H1 (cell line): ENCODE measurements around the gene UBTD1. TPM values are rescaled to one million over a fixed set of nuclear protein-coding genes. Genes with fewer than 3 reads are reported as not detected.

Experiments
- CTCF ChIA-PET: fragments of 300-600 bp; sonication (Branson Sonifier 250); formaldehyde crosslinking; loops from one replicate; lab custom pipeline; 2021; ENCODE audit not compliant: partially characterized antibody; lab: Charles Lee
- POLR2A ChIA-PET: fragments of 300-600 bp; sonication (Branson Sonifier 250); formaldehyde crosslinking; loops from one replicate; lab custom pipeline; 2021; ENCODE audit warnings: inconsistent platforms; ENCODE audit not compliant: partially characterized antibody; lab: Charles Lee
- DNase-seq, 2 experiments: peaks; one replicate each; pipeline versions ENCODE4 v3.0.0 to v3.0.0-alpha.2; 2010 to 2022; ENCODE audit warnings: low spot score in 2 of 2, low read depth in 1 of 2, mixed read lengths in 1 of 2
- FAIRE-seq: peaks from 2 replicates; lab custom pipeline; 2011; peaks lifted over from hg19 to GRCh38; lab: Jason Lieb, UNC
- H2AFZ ChIP-seq: 2 replicates; pipeline ENCODE4 v1.8.1; 2012; ENCODE audit warnings: low read length, inconsistent platforms
- H2AK5ac ChIP-seq: 2 replicates; pipeline ENCODE4 v1.6.1; 2013; ENCODE audit warnings: low read depth, low read length
- H2BK120ac ChIP-seq: replicated peaks from 2 replicates; pipeline ENCODE3; 2013; ENCODE audit warnings: low read depth, low read length, inconsistent platforms
- H2BK12ac ChIP-seq: 2 replicates; pipeline ENCODE4 v1.6.1; 2013; ENCODE audit warnings: low read depth, low read length
- H2BK15ac ChIP-seq: 2 replicates; pipeline ENCODE4 v1.6.1; 2013; ENCODE audit warnings: low read length
- H2BK20ac ChIP-seq: 2 replicates; pipeline ENCODE4 v1.6.1; 2013; ENCODE audit warnings: low read length
- H2BK5ac ChIP-seq: 2 replicates; pipeline ENCODE4 v1.6.1; 2013; ENCODE audit warnings: low read depth, low read length
- H3K14ac ChIP-seq: 2 replicates; pipeline ENCODE4 v1.6.1; 2013; ENCODE audit warnings: inconsistent platforms; ENCODE audit not compliant: insufficient read length
- H3K18ac ChIP-seq: 2 replicates; pipeline ENCODE4 v1.6.1; 2013; ENCODE audit warnings: low read length; ENCODE audit errors: extremely low read depth
- H3K23ac ChIP-seq: 2 replicates; pipeline ENCODE4 v1.6.1; 2013; ENCODE audit warnings: inconsistent platforms; ENCODE audit not compliant: insufficient read length
- H3K23me2 ChIP-seq: 2 replicates; pipeline ENCODE4 v1.6.1; 2013; ENCODE audit warnings: low read depth, low read length
- H3K27ac ChIP-seq: 2 replicates; pipeline ENCODE4 v1.6.1; 2011; ENCODE audit warnings: low read depth, low read length, inconsistent platforms
- H3K27me3 ChIP-seq, 4 experiments: replicated peaks in 1 of 4; 1 replicate in 1 of 4; 2 replicates in 3 of 4; pipeline versions ENCODE4 v1.6.1 to v1.8.1; 2011 to 2013; ENCODE audit warnings: low read length in 3 of 4, mild to moderate bottlenecking in 3 of 4, inconsistent platforms in 2 of 4, mixed read lengths in 2 of 4, moderate library complexity in 1 of 4; ENCODE audit not compliant: control insufficient read depth in 3 of 4, insufficient read depth in 3 of 4; ENCODE audit errors: extremely low read depth in 1 of 4
- H3K36me3 ChIP-seq, 4 experiments: 2 replicates each; pipeline versions ENCODE4 v1.6.1 to v1.8.1; 2011 to 2013; ENCODE audit warnings: mild to moderate bottlenecking in 4 of 4, low read length in 3 of 4, moderate library complexity in 2 of 4, control low read depth in 1 of 4, inconsistent platforms in 1 of 4; ENCODE audit not compliant: insufficient read depth in 4 of 4, control insufficient read depth in 2 of 4
- H3K4ac ChIP-seq: replicated peaks from 2 replicates; pipeline ENCODE3; 2013; ENCODE audit warnings: low read length, low read depth, mixed read lengths, inconsistent platforms; ENCODE audit not compliant: insufficient read length
- H3K4me1 ChIP-seq, 4 experiments: replicated peaks in 1 of 4; 1 replicate in 1 of 4; 2 replicates in 3 of 4; pipeline versions ENCODE4 v1.6.1 to v1.8.1; 2011 to 2013; ENCODE audit warnings: low read length in 3 of 4, inconsistent platforms in 2 of 4, mixed read lengths in 1 of 4; ENCODE audit not compliant: insufficient read depth in 4 of 4, control insufficient read depth in 3 of 4
- H3K4me2 ChIP-seq, 2 experiments: 2 replicates each; pipeline versions ENCODE4 v1.6.1 to v1.8.1; 2011 to 2013; ENCODE audit warnings: low read depth in 2 of 2, low read length in 2 of 2, control low read depth in 1 of 2, inconsistent platforms in 1 of 2, mild to moderate bottlenecking in 1 of 2; ENCODE audit not compliant: insufficient read depth in 1 of 2
- H3K4me3 ChIP-seq, 4 experiments: fragments of 200-600, 300-600 bp in 1 of 4; sonication (generic), shearing (Covaris generic), sonication (Bioruptor Twin) in 1 of 4; 2 replicates each; pipeline versions ENCODE4 v1.5.1 to v1.8.1; 2011 to 2016; ENCODE audit warnings: low read length in 4 of 4, low read depth in 3 of 4, control low read depth in 2 of 4, inconsistent platforms in 2 of 4, mild to moderate bottlenecking in 2 of 4, mixed read lengths in 1 of 4, moderate library complexity in 1 of 4; ENCODE audit not compliant: insufficient read depth in 2 of 4; ENCODE audit errors: extremely low read depth in 1 of 4
- H3K56ac ChIP-seq: replicated peaks from 2 replicates; pipeline ENCODE3; 2013; ENCODE audit warnings: low read depth, mild to moderate bottlenecking, mixed read lengths, low read length, inconsistent platforms; ENCODE audit not compliant: insufficient read length
- H3K79me1 ChIP-seq: 2 replicates; pipeline ENCODE4 v1.6.1; 2013; ENCODE audit warnings: low read depth, low read length, control low read depth
- H3K79me2 ChIP-seq, 2 experiments: 2 replicates each; pipeline versions ENCODE4 v1.6.1 to v1.8.1; 2012 to 2013; ENCODE audit warnings: low read length in 2 of 2, mild to moderate bottlenecking in 2 of 2, inconsistent platforms in 1 of 2; ENCODE audit not compliant: insufficient read depth in 2 of 2, control insufficient read depth in 1 of 2
- H3K9ac ChIP-seq, 4 experiments: replicated peaks in 1 of 4; 1 replicate in 1 of 4; 2 replicates in 3 of 4; pipeline versions ENCODE4 v1.6.1 to v1.8.1; 2011 to 2013; ENCODE audit warnings: low read depth in 3 of 4, low read length in 3 of 4, control low read depth in 2 of 4, mild to moderate bottlenecking in 2 of 4, moderate library complexity in 2 of 4, inconsistent platforms in 1 of 4; ENCODE audit errors: extremely low read depth in 1 of 4
- H3K9me3 ChIP-seq, 2 experiments: 2 replicates each; pipeline versions ENCODE4 v1.6.1 to v1.8.1; 2012 to 2013; ENCODE audit warnings: mild to moderate bottlenecking in 2 of 2, moderate library complexity in 2 of 2, control low read depth in 1 of 2, inconsistent platforms in 1 of 2, low read depth in 1 of 2, low read length in 1 of 2, mixed read lengths in 1 of 2; ENCODE audit not compliant: insufficient read depth in 2 of 2
- H4K20me1 ChIP-seq, 2 experiments: replicated peaks in 1 of 2; 2 replicates each; pipeline versions ENCODE3 to v1.8.1; 2011 to 2013; ENCODE audit warnings: inconsistent platforms in 2 of 2, low read length in 2 of 2, mild to moderate bottlenecking in 1 of 2; ENCODE audit not compliant: insufficient read depth in 2 of 2, control insufficient read depth in 1 of 2
- H4K5ac ChIP-seq: 2 replicates; pipeline ENCODE4 v1.6.1; 2013; ENCODE audit warnings: low read length, low read depth, mixed read lengths, inconsistent platforms; ENCODE audit not compliant: insufficient read length
- H4K8ac ChIP-seq: 2 replicates; pipeline ENCODE4 v1.8.0; 2013; ENCODE audit warnings: mild to moderate bottlenecking, moderate library complexity, low read length, inconsistent platforms; ENCODE audit not compliant: insufficient read depth; ENCODE audit errors: extremely low read depth
- H4K91ac ChIP-seq: replicated peaks from 2 replicates; pipeline ENCODE3; 2013; ENCODE audit warnings: low read length, mixed read lengths, inconsistent platforms; ENCODE audit not compliant: insufficient read length
- ATF2 ChIP-seq: IDR thresholded peaks from 2 replicates; pipeline ENCODE4 v1.6.1; 2012; ENCODE audit warnings: low read length, inconsistent platforms
- ATF3 ChIP-seq: IDR thresholded peaks from 2 replicates; pipeline ENCODE4 v1.6.1; 2011; ENCODE audit warnings: low read depth, mild to moderate bottlenecking, low read length; ENCODE audit not compliant: insufficient read depth
- CREB1 ChIP-seq: IDR thresholded peaks from 2 replicates; pipeline ENCODE4 v1.6.1; 2012; ENCODE audit warnings: inconsistent platforms
- CTBP2 ChIP-seq: IDR thresholded peaks from 2 replicates; pipeline ENCODE4 v1.7.0; 2011; ENCODE audit warnings: borderline replicate concordance, mild to moderate bottlenecking, moderate library complexity, mixed read lengths, low read length; ENCODE audit not compliant: insufficient read depth, insufficient read length
- EGR1 ChIP-seq: IDR thresholded peaks from 2 replicates; pipeline ENCODE4 v1.6.1; 2011; ENCODE audit warnings: low read depth, low read length, borderline replicate concordance
- NANOG ChIP-seq: IDR thresholded peaks from 2 replicates; pipeline ENCODE4 v1.6.1; 2011; ENCODE audit warnings: low read length, low read depth, mild to moderate bottlenecking, inconsistent platforms; ENCODE audit not compliant: insufficient read depth, poor library complexity, severe bottlenecking
- RFX5 ChIP-seq: IDR thresholded peaks from 2 replicates; pipeline ENCODE4 v1.6.1; 2011; ENCODE audit warnings: low read depth, low read length, improper control_type of control experiment, borderline replicate concordance
- SIRT6 ChIP-seq: IDR thresholded peaks from one replicate; pipeline ENCODE4 v1.7.1; 2012; ENCODE audit warnings: low read length, inconsistent platforms
- SP1 ChIP-seq: IDR thresholded peaks from 2 replicates; pipeline ENCODE4 v1.6.1; 2011; ENCODE audit warnings: low read depth, low read length
- SP4 ChIP-seq: IDR thresholded peaks from 2 replicates; pipeline ENCODE4 v1.6.1; 2012; ENCODE audit warnings: low read length, inconsistent platforms
- TAF7 ChIP-seq: optimal IDR thresholded peaks from 2 replicates; pipeline ENCODE3; 2011; ENCODE audit warnings: low read depth, mild to moderate bottlenecking, inconsistent platforms, low read length, moderate library complexity, borderline replicate concordance
- TBP ChIP-seq: IDR thresholded peaks from 2 replicates; pipeline ENCODE4 v1.6.1; 2011; ENCODE audit warnings: low read depth, low read length, improper control_type of control experiment
- WGBS, 2 experiments: shearing (Covaris generic) in 1 of 2; methylation state at CpG; one replicate each; pipeline versions ENCODE4 v1.1.6 to v1.1.7; 2013 to 2015; ENCODE audit warnings: low lambda C conversion rate in 2 of 2, mixed read lengths in 2 of 2, inconsistent platforms in 1 of 2, low coverage in 1 of 2, missing lambda C conversion rate in 1 of 2; ENCODE audit not compliant: insufficient replicate concordance in 2 of 2, insufficient coverage in 1 of 2, insufficient read length in 1 of 2; ENCODE audit errors: extremely low coverage in 1 of 2, missing lambda C conversion rate in 1 of 2; 5-methylcytosine and 5-hydroxymethylcytosine counted together
- polyA plus RNA-seq, 7 experiments: library from polyadenylated mRNA; depleted of rRNA in 3 of 7; stranded (reverse) in 5 of 7; unstranded in 2 of 7; fragments of >200 nt in 5 of 7; fragments of 200-250 nt in 2 of 7; gene quantifications; 1 replicate in 5 of 7; 2 replicates in 1 of 7; 4 replicates in 1 of 7; pipeline versions ENCODE4 v1.2.1 to v1.2.3, GENCODE V29; 2011 to 2013; ENCODE audit warnings: missing spikeins in 2 of 7, mixed read lengths in 2 of 7
- total RNA-seq: library from RNA; stranded (reverse); fragmentation: NEBNext Ultra II Directional; extraction: Animal tissue kit (Norgen Biotek cat#: 25700); gene quantifications from 2 replicates; pipeline ENCODE4 v1.2.1, GENCODE V29; 2021

Gene UBTD1
- total and polyA plus RNA-seq, 2 of the 8 experiments (the other 6 are each of a cell fraction or from before 2014, with no cell fraction given): 22.3 to 36.2 TPM

DNA sequence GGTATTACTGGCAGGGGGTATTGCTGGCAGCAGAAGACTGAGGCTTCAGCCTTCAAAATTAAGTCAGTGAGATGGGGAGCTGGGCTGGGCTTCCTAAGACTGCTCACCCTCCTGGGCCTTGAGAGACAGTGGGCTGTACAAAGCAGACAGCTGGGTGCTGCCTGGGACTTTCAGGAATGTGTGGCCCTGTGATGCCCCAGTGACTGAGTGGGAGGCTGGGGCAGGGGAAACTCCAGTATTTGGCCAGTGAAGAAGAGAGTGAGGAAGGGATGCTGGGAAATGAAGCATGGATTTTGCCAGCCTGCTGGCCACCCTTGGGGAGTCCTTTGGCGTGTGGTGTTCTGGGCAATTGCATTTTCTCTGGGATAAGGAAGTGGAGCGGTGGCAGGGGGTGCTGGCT lies 74.3 kb downstream of the UBTD1 start:
- POLR2A ChIA-PET: interaction anchor here (1.7 kb wide), 1 partner anchor 9 kb away, joined by 8 read pairs; no protein-coding TSS in a partner anchor
- peaks cover 0 to 14% (median 2%) of the 10 kb centered on the region in 4 experiments; a peak in 4 of 8 replicates for H3K36me3 ChIP-seq
- CTCF ChIA-PET: interaction anchor here (0.6 to 12.9 kb wide), 26 partner anchors 11 to 124 kb away, joined by 3 to 169 read pairs (median 7); partner anchors contain the start of genes C10orf62 and HOGA1
- no peak overlapping the region for H2BK20ac ChIP-seq
- no peak overlapping the region for H2AFZ ChIP-seq
- H2BK120ac ChIP-seq: no peak overlapping the region
- no peak overlapping the region for H2AK5ac ChIP-seq
- H3K4me3 ChIP-seq: no peak overlapping the region
- H3K4me2 ChIP-seq: no peak overlapping the region
- no peak overlapping the region for H3K18ac ChIP-seq
- H3K4me1 ChIP-seq: peaks cover 2 to 6% (median 4%) of the 10 kb centered on the region in 4 experiments; a peak in 3 of 7 replicates
- no peak overlapping the region for H3K27ac ChIP-seq
- H3K9me3 ChIP-seq: no peaks in the 10 kb centered on the region
- H3K56ac ChIP-seq: no peak overlapping the region
- no peaks in the 10 kb centered on the region; a peak in 1 of 7 replicates for H3K27me3 ChIP-seq
- H3K23ac ChIP-seq: no peak overlapping the region
- WGBS, 2 experiments: 88% methylated on average over 2 of the region's 2 CpGs; no CpG with 5 or more reads in 1 of the 2 experiments
- H2BK15ac ChIP-seq: no peak overlapping the region
- H3K79me1 ChIP-seq: no peaks in the 10 kb centered on the region
- H3K4ac ChIP-seq: no peak overlapping the region
- no peak overlapping the region for H4K91ac ChIP-seq
- no peak overlapping the region for H2BK5ac ChIP-seq
- no peak for FAIRE-seq
- no peak overlapping the region for H3K14ac ChIP-seq
- H3K23me2 ChIP-seq: no peaks in the 10 kb centered on the region
- H4K8ac ChIP-seq: no peak overlapping the region
- H3K79me2 ChIP-seq: no peaks in the 10 kb centered on the region
- no peak overlapping the region for H2BK12ac ChIP-seq
- no peak overlapping the region for H3K9ac ChIP-seq
- H4K20me1 ChIP-seq: peaks cover 0 to 2% of the 10 kb centered on the region in 2 experiments
- no peak for DNase-seq
- no peak overlapping the region for H4K5ac ChIP-seq
- no peak for TF ChIP-seq TAF7
- no peak for TF ChIP-seq EGR1
- no peak for TF ChIP-seq SIRT6
- no peak for TF ChIP-seq TBP
- no peak for TF ChIP-seq SP1
- TF ChIP-seq RFX5: no peak
- no peak for TF ChIP-seq ATF2
- no peak for TF ChIP-seq CTBP2
- no peak for TF ChIP-seq SP4
- no peak for TF ChIP-seq ATF3
- TF ChIP-seq NANOG: no peak
- no peak for TF ChIP-seq CREB1
